ENCODE measurements around the gene OTOG. TPM values are rescaled to one million over a fixed set of nuclear protein-coding genes. Genes with fewer than 3 reads are reported as not detected.
A peak's percentile ranks its signal among the peaks of the same experiment; 100 is the strongest.

The OTOG gene
- total RNA-seq, 1 donor from 2014 or later: 42.1 TPM

DNA sequence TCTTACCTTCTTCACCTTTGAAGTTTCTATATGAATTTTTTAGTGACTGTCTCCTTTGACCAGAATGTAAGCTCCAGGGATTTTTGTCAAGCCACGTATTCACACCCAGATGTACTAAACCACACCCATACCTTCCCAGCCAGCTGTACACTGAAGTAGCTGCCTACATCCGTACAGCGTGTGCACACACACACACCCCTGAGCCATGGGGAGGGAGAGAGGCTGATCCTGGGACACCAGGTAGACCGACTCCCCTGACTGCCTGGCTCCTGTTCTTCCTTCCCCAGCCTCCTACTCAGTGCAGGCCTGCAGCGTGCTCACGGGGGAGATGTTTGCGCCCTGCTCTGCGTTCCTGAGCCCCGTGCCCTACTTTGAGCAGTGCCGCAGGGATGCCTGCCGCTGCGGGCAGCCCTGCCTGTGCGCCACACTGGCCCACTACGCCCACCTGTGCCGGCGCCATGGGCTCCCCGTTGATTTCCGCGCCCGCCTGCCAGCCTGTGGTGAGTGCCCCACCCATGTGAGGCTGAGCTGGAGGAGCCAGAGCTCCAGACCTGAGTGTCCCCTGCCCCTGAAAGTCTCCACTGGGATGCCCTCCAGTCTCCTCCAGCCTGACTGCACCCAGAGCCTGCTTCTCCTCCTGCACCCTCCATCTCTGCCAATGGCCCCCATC is 25.9 kb downstream of the OTOG start:
- Mint-ChIP-seq H3K9me3 (no peaks in the 10 kb centered on the region), H3K36me3 (no peaks in the 10 kb centered on the region), H3K27ac (peak overlapping the region; percentile 29), H3K4me1 (peaks cover 14% of the 10 kb centered on the region), H3K4me3 (no peak overlapping the region), H3K27me3 (ENCODE audit: insufficient read depth, low read depth) (peaks cover 14% of the 10 kb centered on the region)
- no peak overlapping the region for H3K4me2 ChIP-seq
- no peaks in the 10 kb centered on the region for H3K79me2 ChIP-seq (ENCODE audit: low read depth)
- no peak overlapping the region for H3K27ac ChIP-seq
- no peaks in the 10 kb centered on the region for H3F3A ChIP-seq (ENCODE audit: low read depth)
- no peaks in the 10 kb centered on the region for H3K36me3 ChIP-seq
- H3K9me3 ChIP-seq (ENCODE audit: low read depth): no peaks in the 10 kb centered on the region
- H3K27me3 ChIP-seq: no peaks in the 10 kb centered on the region
- no peaks in the 10 kb centered on the region for H3K4me1 ChIP-seq
- H2AFZ ChIP-seq (replicated peaks): no peak overlapping the region
- H3K9ac ChIP-seq: no peak overlapping the region
- no peak for DNase-seq (ENCODE audit: low spot score)
- H3K4me3 ChIP-seq: no peak overlapping the region
- no peaks in the 10 kb centered on the region for H4K20me1 ChIP-seq (ENCODE audit: low read depth)
- TF ChIP-seq EZH2phosphoT487 (IDR thresholded peaks at IDR 0.05) (no peak), EZH2 (IDR thresholded peaks at IDR 0.05) (no peak)
- TF ChIP-seq, protein P1, sequence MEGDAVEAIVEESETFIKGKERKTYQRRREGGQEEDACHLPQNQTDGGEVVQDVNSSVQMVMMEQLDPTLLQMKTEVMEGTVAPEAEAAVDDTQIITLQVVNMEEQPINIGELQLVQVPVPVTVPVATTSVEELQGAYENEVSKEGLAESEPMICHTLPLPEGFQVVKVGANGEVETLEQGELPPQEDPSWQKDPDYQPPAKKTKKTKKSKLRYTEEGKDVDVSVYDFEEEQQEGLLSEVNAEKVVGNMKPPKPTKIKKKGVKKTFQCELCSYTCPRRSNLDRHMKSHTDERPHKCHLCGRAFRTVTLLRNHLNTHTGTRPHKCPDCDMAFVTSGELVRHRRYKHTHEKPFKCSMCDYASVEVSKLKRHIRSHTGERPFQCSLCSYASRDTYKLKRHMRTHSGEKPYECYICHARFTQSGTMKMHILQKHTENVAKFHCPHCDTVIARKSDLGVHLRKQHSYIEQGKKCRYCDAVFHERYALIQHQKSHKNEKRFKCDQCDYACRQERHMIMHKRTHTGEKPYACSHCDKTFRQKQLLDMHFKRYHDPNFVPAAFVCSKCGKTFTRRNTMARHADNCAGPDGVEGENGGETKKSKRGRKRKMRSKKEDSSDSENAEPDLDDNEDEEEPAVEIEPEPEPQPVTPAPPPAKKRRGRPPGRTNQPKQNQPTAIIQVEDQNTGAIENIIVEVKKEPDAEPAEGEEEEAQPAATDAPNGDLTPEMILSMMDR (IDR thresholded peaks at IDR 0.05): no peak

DNA sequence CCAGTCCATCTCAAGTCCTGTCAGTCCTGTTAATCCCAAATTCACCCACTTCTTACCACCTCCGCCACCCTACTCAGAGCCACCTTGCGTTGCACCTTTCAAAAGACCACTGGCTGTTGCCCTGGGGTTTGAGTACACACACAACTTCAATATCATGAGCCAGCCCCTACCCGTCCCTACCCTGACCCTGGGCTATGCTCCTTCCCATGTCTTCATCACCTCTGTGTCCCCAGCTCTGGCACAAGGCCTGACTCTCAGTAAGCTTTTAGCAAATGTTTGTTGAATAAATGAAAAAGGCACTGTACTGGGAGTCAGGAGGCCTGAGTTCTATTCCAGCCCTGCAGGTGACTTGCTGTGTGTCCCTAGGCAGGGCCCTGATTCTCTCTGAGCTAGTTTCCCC is 26.5 kb downstream of the OTOG start:
- Histone ChIP-seq H3K4me3 (no peak overlapping the region), H3K27me3 (no peaks in the 10 kb centered on the region), H3K4me1 (no peaks in the 10 kb centered on the region), H3K27ac (no peak overlapping the region), H3K9me3 (ENCODE audit: low read depth) (no peaks in the 10 kb centered on the region), H4K20me1 (ENCODE audit: low read depth) (no peaks in the 10 kb centered on the region), H3K4me2 (no peak overlapping the region), H3K79me2 (ENCODE audit: low read depth) (no peaks in the 10 kb centered on the region), H3K9ac (no peak overlapping the region), H2AFZ (replicated peaks) (no peak overlapping the region), H3K36me3 (no peaks in the 10 kb centered on the region), H3F3A (ENCODE audit: low read depth) (no peaks in the 10 kb centered on the region)
- no peak for DNase-seq (ENCODE audit: low spot score)
- peak overlapping the region; percentile 29 for H3K27ac Mint-ChIP-seq
- TF ChIP-seq, protein P1 (IDR thresholded peaks at IDR 0.05): no peak
- TF ChIP-seq EZH2phosphoT487 (IDR thresholded peaks at IDR 0.05) (no peak), EZH2 (IDR thresholded peaks at IDR 0.05) (no peak)
- no peak overlapping the region for H3K4me3 Mint-ChIP-seq
- H3K4me1 Mint-ChIP-seq: peaks cover 14% of the 10 kb centered on the region
- no peaks in the 10 kb centered on the region for H3K9me3 Mint-ChIP-seq
- H3K27me3 Mint-ChIP-seq (ENCODE audit: insufficient read depth, low read depth): peaks cover 13% of the 10 kb centered on the region
- no peaks in the 10 kb centered on the region for H3K36me3 Mint-ChIP-seq

DNA sequence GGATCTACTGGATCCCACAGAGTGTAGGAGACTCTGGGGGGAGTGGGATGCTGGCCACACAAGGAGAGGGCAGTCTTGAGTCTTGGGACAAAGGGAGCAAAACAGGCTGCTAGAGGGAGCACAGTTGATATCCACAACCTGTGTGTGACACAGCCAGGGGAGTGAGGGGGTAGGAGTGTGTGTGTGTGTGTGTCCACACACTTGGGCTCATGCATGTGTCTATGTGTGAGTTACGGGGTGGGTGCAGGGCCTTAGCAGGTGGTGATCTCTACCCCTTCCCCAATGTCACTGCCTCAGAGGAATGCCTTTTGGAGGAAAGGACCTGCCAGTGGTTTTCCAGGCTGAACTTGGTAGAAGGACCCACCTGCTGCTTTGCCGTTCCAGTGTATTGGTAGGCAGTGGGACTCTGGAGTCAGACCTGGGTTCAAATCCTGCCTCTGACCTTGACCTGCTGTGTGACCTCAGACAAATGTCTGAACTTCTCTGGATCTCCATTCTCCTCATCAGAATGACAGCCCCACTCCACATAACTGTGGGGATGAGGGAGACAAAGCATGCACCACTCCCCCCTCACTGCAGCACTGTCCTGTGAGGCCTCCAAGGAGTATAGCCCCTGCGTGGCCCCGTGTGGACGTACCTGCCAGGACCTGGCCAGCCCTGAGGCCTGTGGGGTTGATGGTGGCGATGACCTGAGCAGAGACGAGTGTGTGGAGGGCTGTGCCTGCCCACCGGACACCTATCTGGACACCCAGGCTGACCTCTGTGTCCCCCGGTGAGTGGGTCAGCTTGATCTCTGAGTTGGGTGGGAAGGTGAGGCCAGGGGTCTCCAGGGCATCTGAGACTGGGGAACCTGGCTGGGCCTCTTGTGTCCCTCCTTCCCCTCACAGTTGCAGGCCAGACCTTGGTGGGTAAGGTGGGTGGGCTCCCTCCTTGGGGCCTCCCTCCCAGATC is 27.4 kb downstream of the OTOG start:
- no peaks in the 10 kb centered on the region for H3K36me3 ChIP-seq
- no peaks in the 10 kb centered on the region for H3K36me3 Mint-ChIP-seq
- no peaks in the 10 kb centered on the region for H3K79me2 ChIP-seq (ENCODE audit: low read depth)
- no peak overlapping the region for H3K9ac ChIP-seq
- DNase-seq (ENCODE audit: low spot score): no peak
- no peak overlapping the region for H3K27ac ChIP-seq
- H3K4me3 Mint-ChIP-seq: no peak overlapping the region
- H3K4me1 ChIP-seq: no peaks in the 10 kb centered on the region
- no peaks in the 10 kb centered on the region for H4K20me1 ChIP-seq (ENCODE audit: low read depth)
- H3K27ac Mint-ChIP-seq: no peak overlapping the region
- H3K4me3 ChIP-seq: no peak overlapping the region
- H3K4me1 Mint-ChIP-seq: peaks cover 14% of the 10 kb centered on the region
- no peaks in the 10 kb centered on the region for H3K9me3 Mint-ChIP-seq
- H3F3A ChIP-seq (ENCODE audit: low read depth): no peaks in the 10 kb centered on the region
- TF ChIP-seq, protein P1 (IDR thresholded peaks at IDR 0.05): no peak
- TF ChIP-seq EZH2 (IDR thresholded peaks at IDR 0.05): no peak
- H3K9me3 ChIP-seq (ENCODE audit: low read depth): no peaks in the 10 kb centered on the region
- H3K27me3 ChIP-seq: no peaks in the 10 kb centered on the region
- H2AFZ ChIP-seq (replicated peaks): no peak overlapping the region
- no peak overlapping the region for H3K4me2 ChIP-seq
- H3K27me3 Mint-ChIP-seq (ENCODE audit: insufficient read depth, low read depth): peaks cover 12% of the 10 kb centered on the region

Measured in neural progenitor cell (in vitro differentiated cells).